ENCODE data around the gene TTLL5.

Gene TTLL5

GRCh38 chr14:75896341-75896740, 235.3 kb downstream of the TTLL5 start:
- TF ChIP-seq RARB (CRISPR knock-in tag; IDR thresholded peaks at IDR 0.05) (no peak), ARNTL (CRISPR knock-in tag; IDR thresholded peaks at IDR 0.05; ENCODE audit: borderline replicate concordance, low read depth) (no peak)
- ATAC-seq = no peak

DNA sequence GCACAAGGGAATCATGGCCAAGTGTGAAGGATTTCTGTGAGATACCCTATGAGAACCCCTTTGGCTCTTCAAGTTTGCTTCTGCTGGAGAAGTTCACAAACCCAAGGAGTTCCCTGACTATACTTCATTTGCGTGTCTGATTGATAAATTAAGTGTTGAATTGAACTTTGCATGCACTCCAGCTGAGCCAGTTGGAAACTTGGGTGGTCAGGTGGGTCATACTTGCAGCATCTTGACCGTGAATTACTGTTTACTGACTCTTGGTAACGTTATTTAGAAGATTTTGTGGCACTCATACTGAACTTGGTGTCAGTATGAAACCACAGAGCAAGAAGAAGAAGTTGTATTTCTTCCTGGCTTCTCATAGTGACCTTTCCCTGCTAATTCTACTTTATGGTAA, 243.3 kb downstream of the TTLL5 start:
- TF ChIP-seq POU6F1 (CRISPR knock-in tag; IDR thresholded peaks at IDR 0.05; ENCODE audit: borderline replicate concordance, low read depth) (no peak), ZFP30 (CRISPR knock-in tag; IDR thresholded peaks at IDR 0.05) (no peak), ZFP3 (CRISPR knock-in tag; IDR thresholded peaks at IDR 0.05) (no peak), CSDC2 (CRISPR knock-in tag; IDR thresholded peaks at IDR 0.05) (no peak), TSHZ2 (CRISPR knock-in tag; IDR thresholded peaks at IDR 0.05) (no peak), BACH2 (CRISPR knock-in tag; IDR thresholded peaks at IDR 0.05; ENCODE audit: borderline replicate concordance) (no peak), RARB (CRISPR knock-in tag; IDR thresholded peaks at IDR 0.05) (no peak), GLIS3 (CRISPR knock-in tag; IDR thresholded peaks at IDR 0.05) (no peak), SNAI2 (CRISPR knock-in tag; IDR thresholded peaks at IDR 0.05) (no peak), CREB5 (CRISPR knock-in tag; IDR thresholded peaks at IDR 0.05; ENCODE audit: low read depth) (no peak), ESRRG (CRISPR knock-in tag; IDR thresholded peaks at IDR 0.05) (no peak), TOX (CRISPR knock-in tag; IDR thresholded peaks at IDR 0.05; ENCODE audit: borderline replicate concordance) (no peak)
- ATAC-seq = no peak

DNA sequence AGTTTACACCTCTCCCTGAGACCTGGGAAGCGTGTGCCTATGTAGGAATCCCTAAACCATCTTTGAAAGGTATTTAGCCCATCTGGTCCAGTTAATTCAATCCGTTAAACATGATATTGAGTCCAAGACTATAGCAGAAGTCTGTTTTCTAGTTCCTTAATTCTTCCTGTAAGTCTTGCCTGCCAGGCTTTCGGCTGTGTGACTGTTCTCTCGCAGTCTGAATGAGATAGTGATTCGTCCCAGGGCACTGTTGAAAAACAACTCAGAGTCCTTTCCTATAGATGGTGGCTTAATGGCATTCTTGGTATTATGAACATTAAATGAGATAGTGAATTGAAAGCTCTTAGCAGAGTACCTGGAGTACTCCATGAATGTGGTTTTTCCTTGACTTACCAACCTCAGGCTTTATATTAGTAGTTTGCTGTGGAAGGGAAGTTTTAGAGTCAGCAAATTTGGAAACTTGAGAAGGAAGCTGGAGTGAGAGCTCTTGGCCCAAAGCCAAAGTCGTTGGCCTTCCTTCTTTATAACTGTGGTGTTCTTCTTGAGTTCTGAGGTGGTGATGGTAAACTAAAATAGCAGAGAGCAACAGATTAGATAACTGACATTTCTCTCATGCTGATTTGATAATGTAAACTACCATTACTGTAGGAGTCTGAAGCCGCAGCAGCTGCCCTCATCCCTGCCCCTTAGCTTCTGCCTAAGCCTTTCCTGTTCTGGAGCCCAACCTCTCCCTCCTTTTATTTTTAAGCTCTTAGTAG, 244.3 kb downstream of the TTLL5 start:
- peak; percentile 42 for ATAC-seq
- TF ChIP-seq ESRRG (CRISPR knock-in tag; IDR thresholded peaks at IDR 0.05) = no peak
- TF ChIP-seq PPARA (CRISPR knock-in tag; IDR thresholded peaks at IDR 0.05; ENCODE audit: borderline replicate concordance) = no peak
- no peak for TF ChIP-seq TOX (CRISPR knock-in tag; IDR thresholded peaks at IDR 0.05; ENCODE audit: borderline replicate concordance)
- no peak for TF ChIP-seq TSHZ2 (CRISPR knock-in tag; IDR thresholded peaks at IDR 0.05)
- TF ChIP-seq POU6F1 (CRISPR knock-in tag; IDR thresholded peaks at IDR 0.05; ENCODE audit: borderline replicate concordance, low read depth) = no peak
- no peak for TF ChIP-seq ZNF8 (CRISPR knock-in tag; IDR thresholded peaks at IDR 0.05)
- TF ChIP-seq, protein P1, sequence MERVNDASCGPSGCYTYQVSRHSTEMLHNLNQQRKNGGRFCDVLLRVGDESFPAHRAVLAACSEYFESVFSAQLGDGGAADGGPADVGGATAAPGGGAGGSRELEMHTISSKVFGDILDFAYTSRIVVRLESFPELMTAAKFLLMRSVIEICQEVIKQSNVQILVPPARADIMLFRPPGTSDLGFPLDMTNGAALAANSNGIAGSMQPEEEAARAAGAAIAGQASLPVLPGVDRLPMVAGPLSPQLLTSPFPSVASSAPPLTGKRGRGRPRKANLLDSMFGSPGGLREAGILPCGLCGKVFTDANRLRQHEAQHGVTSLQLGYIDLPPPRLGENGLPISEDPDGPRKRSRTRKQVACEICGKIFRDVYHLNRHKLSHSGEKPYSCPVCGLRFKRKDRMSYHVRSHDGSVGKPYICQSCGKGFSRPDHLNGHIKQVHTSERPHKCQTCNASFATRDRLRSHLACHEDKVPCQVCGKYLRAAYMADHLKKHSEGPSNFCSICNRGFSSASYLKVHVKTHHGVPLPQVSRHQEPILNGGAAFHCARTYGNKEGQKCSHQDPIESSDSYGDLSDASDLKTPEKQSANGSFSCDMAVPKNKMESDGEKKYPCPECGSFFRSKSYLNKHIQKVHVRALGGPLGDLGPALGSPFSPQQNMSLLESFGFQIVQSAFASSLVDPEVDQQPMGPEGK (CRISPR knock-in tag; IDR thresholded peaks at IDR 0.05; ENCODE audit: borderline replicate concordance) = no peak
- TF ChIP-seq ARNTL (CRISPR knock-in tag; IDR thresholded peaks at IDR 0.05; ENCODE audit: borderline replicate concordance, low read depth) = no peak
- no peak for TF ChIP-seq BACH2 (CRISPR knock-in tag; IDR thresholded peaks at IDR 0.05; ENCODE audit: borderline replicate concordance)
- TF ChIP-seq ZFP30 (CRISPR knock-in tag; IDR thresholded peaks at IDR 0.05) = no peak
- no peak for TF ChIP-seq RARB (CRISPR knock-in tag; IDR thresholded peaks at IDR 0.05)
- TF ChIP-seq ISL1 (CRISPR knock-in tag; IDR thresholded peaks at IDR 0.05) = no peak
- no peak for TF ChIP-seq GLIS3 (CRISPR knock-in tag; IDR thresholded peaks at IDR 0.05)
- no peak for TF ChIP-seq ZNF565 (CRISPR knock-in tag; conservative IDR thresholded peaks at IDR 0.05; ENCODE audit: low read depth)

All from SK-N-SH treated with all-trans-retinoic acid at 6 μM for 48 hours (cell line).